ENCODE data around the gene CENPV. TPM values are rescaled to one million over a fixed set of nuclear protein-coding genes. Genes with fewer than 3 reads are reported as not detected.
A peak's percentile ranks its signal among the peaks of the same experiment; 100 is the strongest.
"Not testable (repeated sequence)": the region's sequence is repeated elsewhere in the genome, so short reads cannot be mapped to it uniquely, and the experiment has no call there.

Gene CENPV
- total RNA-seq, 2 experiments from 2014 or later = 18.5 to 19.4 TPM

- Histone ChIP-seq H3K36me3 (ENCODE audit: insufficient read depth, low read length) (peaks cover 5% of the 10 kb centered on the region), H3K27ac (ENCODE audit: low read depth in 1 of 2, low read length in 2 of 2) (no peak overlapping the region), H3K4me3 (ENCODE audit: low read length) (no peak overlapping the region), H3K9me3 (ENCODE audit: control insufficient read depth in 1 of 2, insufficient read depth in 1 of 2, low read length in 2 of 2) (no peaks in the 10 kb centered on the region), H3K4me1 (ENCODE audit: insufficient read depth, low read length) (peaks cover 8% of the 10 kb centered on the region), H3K27me3 (ENCODE audit: control insufficient read depth in 1 of 2, insufficient read depth in 2 of 2, low read length in 2 of 2) (no peaks in the 10 kb centered on the region)
- intact Hi-C loops (cut with DNase I, micrococcal nuclease) = no loop called here
- Mint-ChIP-seq H3K36me3 (ENCODE audit: low read depth) (peaks cover 53% of the 10 kb centered on the region), H3K4me3 (no peak overlapping the region), H3K4me1 (ENCODE audit: low read depth) (peaks cover 25% of the 10 kb centered on the region), H3K27me3 (no peaks in the 10 kb centered on the region), H3K27ac (no peak overlapping the region), H3K9me3 (no peaks in the 10 kb centered on the region)
- ChIA-PET POLR2A (interaction anchor here (0.5 to 1.1 kb wide), 3 partner anchors 13 to 36 kb away, joined by 3 read pairs; no protein-coding TSS in a partner anchor), CTCF (interaction anchor here (1.1 kb wide), 1 partner anchor 79 kb away, joined by 5 read pairs; no protein-coding TSS in a partner anchor)
- TF ChIP-seq CTCF (IDR thresholded peaks at IDR 0.05) = no peak
- ATAC-seq (ENCODE audit: poor library complexity) = no peak
- no peak for DNase-seq
Observed at GRCh38 chr17:16314189-16314588, 39.1 kb downstream of the CENPV start.

- Mint-ChIP-seq H3K27ac (peak overlapping the region; percentile 24), H3K27me3 (no peaks in the 10 kb centered on the region), H3K4me1 (ENCODE audit: low read depth) (peaks cover 25% of the 10 kb centered on the region), H3K36me3 (ENCODE audit: low read depth) (peaks cover 52% of the 10 kb centered on the region), H3K4me3 (no peak overlapping the region), H3K9me3 (no peaks in the 10 kb centered on the region)
- Histone ChIP-seq H3K4me3 (ENCODE audit: low read length) (no peak overlapping the region), H3K4me1 (ENCODE audit: insufficient read depth, low read length) (peaks cover 8% of the 10 kb centered on the region), H3K27me3 (ENCODE audit: control insufficient read depth in 1 of 2, insufficient read depth in 2 of 2, low read length in 2 of 2) (no peaks in the 10 kb centered on the region), H3K36me3 (ENCODE audit: insufficient read depth, low read length) (peaks cover 5% of the 10 kb centered on the region), H3K27ac (ENCODE audit: low read depth in 1 of 2, low read length in 2 of 2) (no peak overlapping the region), H3K9me3 (ENCODE audit: control insufficient read depth in 1 of 2, insufficient read depth in 1 of 2, low read length in 2 of 2) (no peaks in the 10 kb centered on the region)
- ChIA-PET CTCF (interaction anchor here (1.1 kb wide), 1 partner anchor 78 kb away, joined by 5 read pairs; no protein-coding TSS in a partner anchor), POLR2A (interaction anchor here (0.5 to 0.7 kb wide), 2 partner anchors 12 to 36 kb away, joined by 3 read pairs; no protein-coding TSS in a partner anchor)
- DNase-seq (no peak), ATAC-seq (ENCODE audit: poor library complexity) (no peak)
- intact Hi-C loops (cut with DNase I, micrococcal nuclease) = no loop called here
- no peak for TF ChIP-seq CTCF (IDR thresholded peaks at IDR 0.05)
Observed at GRCh38 chr17:16313139-16314090, 39.9 kb downstream of the CENPV start.

GRCh38 chr17:16312061-16312460 is 41.2 kb downstream of the CENPV start:
- H3K27ac ChIP-seq (ENCODE audit: low read depth in 1 of 2, low read length in 2 of 2); H3K27ac Mint-ChIP-seq; intact Hi-C loops (cut with DNase I, micrococcal nuclease); H3K27me3 ChIP-seq (ENCODE audit: control insufficient read depth in 1 of 2, insufficient read depth in 2 of 2, low read length in 2 of 2); DNase-seq; H3K9me3 Mint-ChIP-seq; CTCF ChIA-PET; ATAC-seq (ENCODE audit: poor library complexity); POLR2A ChIA-PET; H3K27me3 Mint-ChIP-seq; H3K4me3 ChIP-seq (ENCODE audit: low read length); H3K4me1 ChIP-seq (ENCODE audit: insufficient read depth, low read length); H3K9me3 ChIP-seq (ENCODE audit: control insufficient read depth in 1 of 2, insufficient read depth in 1 of 2, low read length in 2 of 2); H3K4me3 Mint-ChIP-seq; H3K36me3 ChIP-seq (ENCODE audit: insufficient read depth, low read length): not testable (repeated sequence)
- Mint-ChIP-seq H3K4me1 (ENCODE audit: low read depth) (peaks cover 25% of the 10 kb centered on the region), H3K36me3 (ENCODE audit: low read depth) (peaks cover 54% of the 10 kb centered on the region)

Data from CD4-positive, alpha-beta T cell (primary cell).